K562 (cell line): ENCODE results near the gene ZNF593OS. TPM values are rescaled to one million over a fixed set of nuclear protein-coding genes. Genes with fewer than 3 reads are reported as not detected.

Source experiments
- CXXC5 ChIP-seq: fragments of 250-450 bp; sonication (Bioruptor Pico); IDR thresholded peaks from 2 replicates; pipeline ENCODE4 v1.8.0; 2022; ENCODE audit warnings: inconsistent platforms, mild to moderate bottlenecking, moderate library complexity
- FOXJ2 ChIP-seq: fragments of 200-800 bp; sonication (Bioruptor generic); IDR thresholded peaks from 2 replicates; pipeline ENCODE4 v1.6.1; 2016; ENCODE audit warnings: missing genetic modification characterization, missing compliant biosample characterization
- ILF3 ChIP-seq: fragments of 450-650 bp; IDR thresholded peaks from 2 replicates; pipeline ENCODE4 v1.6.1; 2018; ENCODE audit warnings: antibody characterized with exemption, mild to moderate bottlenecking, moderate library complexity, borderline replicate concordance
- MGA ChIP-seq: fragments of 450-650 bp; IDR thresholded peaks from 2 replicates; pipeline ENCODE4 v1.6.1; 2016; ENCODE audit warnings: mild to moderate bottlenecking, moderate library complexity
- MYC ChIP-seq, 2 experiments: fragments of 250-450 bp in 1 of 2; sonication (Bioruptor Pico) in 1 of 2; IDR thresholded peaks; 2 replicates each; pipeline versions ENCODE4 v1.5.1 to v1.6.1; 2012 to 2021; ENCODE audit warnings: low read depth in 2 of 2, borderline replicate concordance in 1 of 2, improper control_type of control experiment in 1 of 2, low read length in 1 of 2, mild to moderate bottlenecking in 1 of 2, moderate library complexity in 1 of 2
- NFIC ChIP-seq: fragments of 450-650 bp; IDR thresholded peaks from 2 replicates; pipeline ENCODE4 v1.6.1; 2017; ENCODE audit warnings: mild to moderate bottlenecking, inconsistent platforms
- NFYB ChIP-seq: IDR thresholded peaks from 2 replicates; pipeline ENCODE4 v1.6.1; 2011; ENCODE audit warnings: mild to moderate bottlenecking, moderate library complexity; ENCODE audit not compliant: insufficient read length; ENCODE audit errors: extremely low read depth
- RB1 ChIP-seq: fragments of 450-650 bp; IDR thresholded peaks from 2 replicates; pipeline ENCODE4 v1.6.1; 2017; ENCODE audit warnings: low read depth, mild to moderate bottlenecking
- RFX1 ChIP-seq: fragments of 450-650 bp; IDR thresholded peaks from 2 replicates; pipeline ENCODE4 v1.6.1; 2016; ENCODE audit warnings: mild to moderate bottlenecking, moderate library complexity
- SMARCB1 ChIP-seq: IDR thresholded peaks from 2 replicates; pipeline ENCODE4 v1.6.1; 2011; ENCODE audit warnings: improper control_type of control experiment, low read depth; ENCODE audit not compliant: insufficient read length
- SRSF1 ChIP-seq: fragments of 200-400 bp; formaldehyde crosslinking; IDR thresholded peaks from 2 replicates; pipeline ENCODE4 v1.6.1; 2017; ENCODE audit warnings: mild to moderate bottlenecking, low read depth, low read length, moderate library complexity
- ZNF695 ChIP-seq: fragments of 450-650 bp; formaldehyde crosslinking; IDR thresholded peaks from 2 replicates; pipeline ENCODE4 v1.4.0; 2020; ENCODE audit warnings: mild to moderate bottlenecking, moderate library complexity
- ZSCAN29 ChIP-seq: fragments of 450-650 bp; IDR thresholded peaks from 2 replicates; pipeline ENCODE4 v1.6.1; 2017
- polyA plus RNA-seq, 8 experiments: library from polyadenylated mRNA; depleted of rRNA in 4 of 8; stranded (reverse) in 5 of 8; unstranded in 3 of 8; fragments of >200 nt; fragmentation: Nextera tagmentation in 2 of 8; fragmentation: Illumina TruSeq in 1 of 8; extraction: Ambion mirVana in 2 of 8; extraction: Trizol in 1 of 8; gene quantifications; 2 replicates each; pipeline versions ENCODE4 v1.2.1 to v1.2.3, GENCODE V29; 2011 to 2014; ENCODE audit warnings: inconsistent platforms in 1 of 8, missing spikeins in 1 of 8
- total RNA-seq, 7 experiments: library from RNA; depleted of rRNA in 6 of 7; stranded (reverse); fragments of >200 nt in 6 of 7; fragmentation: Illumina TruSeq in 2 of 7; extraction: Trizol in 2 of 7; gene quantifications; 2 replicates each; pipeline versions ENCODE4 v1.2.1 to v1.2.3, GENCODE V29; 2011 to 2021; ENCODE audit warnings: low replicate concordance in 1 of 7
- TF ChIP-seq, protein P1 (sequence below): fragments of 200-400 bp; formaldehyde crosslinking; IDR thresholded peaks from 2 replicates; pipeline ENCODE4 v1.6.1; 2017; ENCODE audit warnings: mild to moderate bottlenecking, low read depth, low read length, moderate library complexity

The ZNF593OS gene
- total and polyA plus RNA-seq, 9 of the 15 experiments (the other 6 are each of a cell fraction or from before 2014, with no cell fraction given), result 0.24 to 0.27 TPM; not detected in 7

- peak; percentile 51; the same call in 1 of the 2 replicates for TF ChIP-seq MGA
- peak; percentile 74; the same call in 1 of the 2 replicates for TF ChIP-seq ILF3
- TF ChIP-seq MYC (IDR thresholded peaks at IDR 0.05; ENCODE audit: low read depth, low read length), result peak; percentile 73
- 0 out of 2 replicates have a peak, but pooled peaks have one; percentile 45 for TF ChIP-seq MYC (CRISPR knock-in tag; IDR thresholded peaks at IDR 0.05; ENCODE audit: borderline replicate concordance, low read depth)
- TF ChIP-seq ZSCAN29, result peak; percentile 29; the same call in 1 of the 2 replicates
- TF ChIP-seq, protein P1, sequence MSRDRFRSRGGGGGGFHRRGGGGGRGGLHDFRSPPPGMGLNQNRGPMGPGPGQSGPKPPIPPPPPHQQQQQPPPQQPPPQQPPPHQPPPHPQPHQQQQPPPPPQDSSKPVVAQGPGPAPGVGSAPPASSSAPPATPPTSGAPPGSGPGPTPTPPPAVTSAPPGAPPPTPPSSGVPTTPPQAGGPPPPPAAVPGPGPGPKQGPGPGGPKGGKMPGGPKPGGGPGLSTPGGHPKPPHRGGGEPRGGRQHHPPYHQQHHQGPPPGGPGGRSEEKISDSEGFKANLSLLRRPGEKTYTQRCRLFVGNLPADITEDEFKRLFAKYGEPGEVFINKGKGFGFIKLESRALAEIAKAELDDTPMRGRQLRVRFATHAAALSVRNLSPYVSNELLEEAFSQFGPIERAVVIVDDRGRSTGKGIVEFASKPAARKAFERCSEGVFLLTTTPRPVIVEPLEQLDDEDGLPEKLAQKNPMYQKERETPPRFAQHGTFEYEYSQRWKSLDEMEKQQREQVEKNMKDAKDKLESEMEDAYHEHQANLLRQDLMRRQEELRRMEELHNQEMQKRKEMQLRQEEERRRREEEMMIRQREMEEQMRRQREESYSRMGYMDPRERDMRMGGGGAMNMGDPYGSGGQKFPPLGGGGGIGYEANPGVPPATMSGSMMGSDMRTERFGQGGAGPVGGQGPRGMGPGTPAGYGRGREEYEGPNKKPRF, result no peak
- TF ChIP-seq SRSF1, result no peak
- TF ChIP-seq RFX1, result 0 out of 2 replicates have a peak, but pooled peaks have one; percentile 27
- peak; percentile 83 for TF ChIP-seq NFYB
- peak; percentile 86 for TF ChIP-seq NFIC
- peak; percentile 94 for TF ChIP-seq FOXJ2 (tag)
- TF ChIP-seq CXXC5, result peak; percentile 98
- no peak for TF ChIP-seq SMARCB1
- TF ChIP-seq ZNF695, result peak; percentile 20; the same call in 1 of the 2 replicates
- no peak; the same call in 1 of the 2 replicates for TF ChIP-seq RB1
Measured at GRCh38 chr1:26126321-26127084, 45.1 kb downstream of the ZNF593OS start (continued).
